ENCODE data around the gene RPL7L1.

DNA sequence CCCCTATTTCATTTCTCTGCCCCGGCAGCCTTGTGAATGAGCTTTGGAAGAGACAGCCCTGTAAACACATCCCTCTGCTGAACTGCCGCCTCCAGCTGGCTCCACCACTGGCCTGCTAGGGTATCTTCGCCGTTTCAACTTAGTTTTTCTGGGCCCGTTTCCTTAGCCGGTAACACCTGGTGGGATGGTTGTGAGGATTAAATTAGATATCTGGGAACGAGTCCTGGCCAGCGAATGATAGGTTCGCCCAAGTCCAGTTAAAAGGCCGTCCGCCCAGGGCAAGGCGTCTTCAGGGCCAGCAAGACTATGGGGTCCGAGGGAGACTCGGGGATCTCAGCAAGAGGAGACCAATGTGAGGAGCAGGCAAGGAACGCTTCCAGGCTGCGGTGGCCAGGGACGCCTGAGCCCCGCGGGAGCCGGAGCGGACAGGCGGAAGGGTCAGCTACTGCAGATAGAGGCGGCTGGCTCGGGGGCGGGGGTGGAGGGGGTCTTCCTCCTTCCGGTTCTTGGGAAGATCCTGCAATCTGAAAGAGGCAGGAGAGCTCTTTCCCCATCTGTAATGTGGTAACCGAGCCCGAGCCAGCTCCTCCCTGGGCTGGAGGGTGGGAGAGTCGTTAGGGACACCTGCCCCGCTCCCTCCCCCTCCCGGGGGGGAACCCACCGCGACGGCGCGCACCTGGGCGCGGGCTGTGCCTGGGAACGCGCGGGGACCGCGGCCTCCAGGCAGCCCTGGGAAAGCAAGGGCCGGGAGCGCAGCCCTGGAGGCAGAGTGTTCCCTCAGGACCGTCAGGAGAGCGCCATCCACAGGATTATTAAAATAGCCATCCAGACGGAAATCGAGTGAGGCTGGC lies 32.0 kb downstream of the RPL7L1 start:
- TF ChIP-seq, protein P1, sequence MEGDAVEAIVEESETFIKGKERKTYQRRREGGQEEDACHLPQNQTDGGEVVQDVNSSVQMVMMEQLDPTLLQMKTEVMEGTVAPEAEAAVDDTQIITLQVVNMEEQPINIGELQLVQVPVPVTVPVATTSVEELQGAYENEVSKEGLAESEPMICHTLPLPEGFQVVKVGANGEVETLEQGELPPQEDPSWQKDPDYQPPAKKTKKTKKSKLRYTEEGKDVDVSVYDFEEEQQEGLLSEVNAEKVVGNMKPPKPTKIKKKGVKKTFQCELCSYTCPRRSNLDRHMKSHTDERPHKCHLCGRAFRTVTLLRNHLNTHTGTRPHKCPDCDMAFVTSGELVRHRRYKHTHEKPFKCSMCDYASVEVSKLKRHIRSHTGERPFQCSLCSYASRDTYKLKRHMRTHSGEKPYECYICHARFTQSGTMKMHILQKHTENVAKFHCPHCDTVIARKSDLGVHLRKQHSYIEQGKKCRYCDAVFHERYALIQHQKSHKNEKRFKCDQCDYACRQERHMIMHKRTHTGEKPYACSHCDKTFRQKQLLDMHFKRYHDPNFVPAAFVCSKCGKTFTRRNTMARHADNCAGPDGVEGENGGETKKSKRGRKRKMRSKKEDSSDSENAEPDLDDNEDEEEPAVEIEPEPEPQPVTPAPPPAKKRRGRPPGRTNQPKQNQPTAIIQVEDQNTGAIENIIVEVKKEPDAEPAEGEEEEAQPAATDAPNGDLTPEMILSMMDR (IDR thresholded peaks at IDR 0.05; ENCODE audit: low read depth, low read length): no peak
- TF ChIP-seq EZH2phosphoT487 (IDR thresholded peaks at IDR 0.05; ENCODE audit: low read depth): no peak

Measured in OCI-LY3 (cell line).